ENCODE measurements around the gene DNAH2. TPM values are rescaled to one million over a fixed set of nuclear protein-coding genes. Genes with fewer than 3 reads are reported as not detected.

DNAH2 gene
- polyA plus RNA-seq, 1 donor, result 0.52 TPM

GRCh38 chr17:7822126-7822525 is 104.6 kb downstream of the DNAH2 start:
- DNase-seq, result no peak

GRCh38 chr17:7823581-7824001 is 106.0 kb downstream of the DNAH2 start:
- no peak for DNase-seq

- DNase-seq, result no peak
These were observed 106.7 kb downstream of the DNAH2 start for GRCh38 chr17:7824021-7824924.

DNA sequence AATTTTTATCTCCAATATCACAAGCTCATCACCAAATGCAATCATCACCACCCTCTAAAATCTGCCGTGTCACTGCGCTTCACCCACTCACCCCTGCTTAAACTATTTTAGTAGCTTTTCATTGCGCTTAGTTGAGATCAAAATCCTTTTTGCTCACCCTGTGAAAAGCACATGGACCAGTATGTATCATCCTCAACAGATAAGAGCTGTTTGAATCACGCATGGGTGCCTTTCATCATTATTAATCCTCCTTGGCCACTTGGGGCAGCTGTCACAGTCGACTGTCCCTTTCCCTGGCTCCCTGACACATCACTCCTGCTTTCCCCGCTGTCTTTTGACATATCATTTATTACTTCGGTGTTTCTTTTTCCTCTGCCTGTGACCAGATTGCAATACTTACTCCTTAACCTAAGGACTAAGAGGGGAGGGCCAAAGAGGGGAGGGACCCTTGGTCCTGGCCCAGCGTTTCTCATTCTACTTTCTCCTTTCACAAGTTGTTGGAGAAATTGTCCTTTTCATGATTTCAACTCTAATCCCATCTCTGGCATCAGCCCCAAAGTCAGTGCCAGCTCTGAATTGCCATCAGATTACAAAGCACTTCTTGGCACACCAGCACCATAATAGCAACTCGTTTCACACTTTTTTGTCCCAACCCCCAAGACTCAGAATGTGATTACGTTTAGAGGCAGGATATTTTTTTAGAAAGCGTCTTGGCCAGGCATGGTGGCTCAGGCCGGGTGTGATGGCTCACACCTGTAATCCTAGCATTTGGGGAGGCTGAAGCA is 107.9 kb downstream of the DNAH2 start:
- DNase-seq, result no peak

DNA sequence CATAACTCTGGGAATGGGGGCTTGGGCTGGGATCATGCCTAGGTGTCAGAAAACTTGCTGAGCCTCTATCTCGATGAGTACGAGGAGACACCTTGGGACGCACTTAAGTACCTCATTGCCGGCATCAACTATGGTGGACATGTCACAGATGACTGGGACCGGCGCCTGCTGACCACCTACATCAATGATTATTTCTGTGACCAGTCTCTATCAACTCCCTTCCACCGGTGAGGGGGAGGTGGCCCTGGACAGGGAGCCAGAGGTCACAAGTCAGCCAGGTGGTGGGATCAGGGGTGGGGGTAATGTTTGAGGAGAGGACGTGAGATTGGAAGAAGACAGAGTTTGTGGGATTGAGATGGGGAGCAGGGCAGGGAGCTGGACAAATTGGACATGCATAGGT is 113.1 kb downstream of the DNAH2 start:
- DNase-seq, result no peak

- no peak for DNase-seq
These were observed 113.7 kb downstream of the DNAH2 start for GRCh38 chr17:7831233-7831632.

GRCh38 chr17:7832431-7832830 is 114.9 kb downstream of the DNAH2 start:
- no peak for DNase-seq

GRCh38 chr17:7833011-7833794 is 115.7 kb downstream of the DNAH2 start:
- no peak for DNase-seq

GRCh38 chr17:7833795-7834541 is 116.4 kb downstream of the DNAH2 start, which contains the start of gene KDM6B:
Gene KDM6B, plus strand, starts transcription at chr17:7834217. Its CDS starts 11,338 bp downstream, at chr17:7845555.
- DNase-seq, result peak; percentile 91

DNA sequence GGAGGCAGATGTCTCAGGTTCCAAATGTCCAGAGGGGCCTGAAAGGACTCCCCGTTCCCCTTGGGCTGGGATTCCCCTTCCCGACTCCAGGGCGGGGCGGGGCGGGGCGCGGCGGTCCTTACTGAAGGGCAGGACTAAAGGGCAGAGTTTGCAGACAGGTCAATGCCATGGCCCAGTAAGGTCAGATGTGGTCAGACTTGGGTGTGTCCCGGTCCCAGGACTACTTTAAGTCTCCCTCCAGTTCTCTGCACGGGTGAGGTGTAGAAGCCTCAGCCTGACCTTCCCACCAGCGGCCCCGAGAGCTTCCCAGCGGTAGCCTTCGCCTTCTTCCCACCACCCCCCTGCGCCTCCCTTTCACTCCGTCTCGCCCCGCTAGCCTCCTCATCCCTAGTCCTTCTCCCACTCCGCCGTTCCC is 117.0 kb downstream of the DNAH2 start:
- peak; percentile 13 for DNase-seq

- peak; percentile 98 for DNase-seq
These were observed 117.6 kb downstream of the DNAH2 start for GRCh38 chr17:7834957-7835813.

GRCh38 chr17:7835814-7836595 is 118.5 kb downstream of the DNAH2 start:
- peak; percentile 67 for DNase-seq

DNA sequence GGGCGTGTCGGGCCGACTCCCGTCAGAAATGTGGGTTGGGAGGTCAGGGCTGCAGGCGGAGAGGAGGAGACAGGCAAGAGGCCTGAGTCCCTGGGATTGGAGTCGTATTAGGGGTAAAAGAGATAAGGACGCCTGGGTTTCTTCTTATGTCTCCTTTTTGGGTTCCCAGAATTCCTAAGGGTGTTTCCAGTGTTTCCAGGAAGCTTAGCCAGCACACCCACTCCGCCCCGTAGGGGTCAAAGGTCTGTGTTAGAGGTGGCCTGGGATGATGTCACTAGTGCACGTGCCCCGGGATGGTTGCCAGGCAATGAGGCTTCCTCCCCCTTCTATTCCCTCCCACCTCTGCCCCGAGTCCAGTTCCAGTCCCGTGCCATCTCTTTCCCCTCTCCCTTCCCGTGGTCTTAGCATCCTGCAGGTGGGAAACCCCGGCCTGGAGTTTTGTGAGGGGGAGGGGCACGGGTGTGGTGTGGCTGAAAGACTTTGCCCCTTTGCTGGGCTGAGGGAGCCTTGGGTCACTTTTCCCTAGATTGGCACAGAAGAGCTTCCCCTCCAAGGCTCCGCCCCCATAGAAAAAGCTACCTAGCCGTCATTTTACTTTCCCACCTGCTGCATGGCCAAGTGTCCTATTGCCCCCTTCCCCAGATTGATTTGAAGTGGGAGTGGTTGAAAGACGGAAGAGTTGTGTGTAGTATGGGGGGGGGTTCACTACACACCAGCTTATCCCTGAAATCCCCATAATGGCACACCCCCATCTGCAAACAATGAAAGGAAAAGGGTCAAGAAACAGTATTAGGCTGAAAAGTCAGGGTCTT is 119.3 kb downstream of the DNAH2 start:
- peak; percentile 96 for DNase-seq

- no peak for DNase-seq
These were observed 120.0 kb downstream of the DNAH2 start for GRCh38 chr17:7837408-7838088.

- DNase-seq, result peak; percentile 61
These were observed 120.8 kb downstream of the DNAH2 start for GRCh38 chr17:7838090-7839075.

DNA sequence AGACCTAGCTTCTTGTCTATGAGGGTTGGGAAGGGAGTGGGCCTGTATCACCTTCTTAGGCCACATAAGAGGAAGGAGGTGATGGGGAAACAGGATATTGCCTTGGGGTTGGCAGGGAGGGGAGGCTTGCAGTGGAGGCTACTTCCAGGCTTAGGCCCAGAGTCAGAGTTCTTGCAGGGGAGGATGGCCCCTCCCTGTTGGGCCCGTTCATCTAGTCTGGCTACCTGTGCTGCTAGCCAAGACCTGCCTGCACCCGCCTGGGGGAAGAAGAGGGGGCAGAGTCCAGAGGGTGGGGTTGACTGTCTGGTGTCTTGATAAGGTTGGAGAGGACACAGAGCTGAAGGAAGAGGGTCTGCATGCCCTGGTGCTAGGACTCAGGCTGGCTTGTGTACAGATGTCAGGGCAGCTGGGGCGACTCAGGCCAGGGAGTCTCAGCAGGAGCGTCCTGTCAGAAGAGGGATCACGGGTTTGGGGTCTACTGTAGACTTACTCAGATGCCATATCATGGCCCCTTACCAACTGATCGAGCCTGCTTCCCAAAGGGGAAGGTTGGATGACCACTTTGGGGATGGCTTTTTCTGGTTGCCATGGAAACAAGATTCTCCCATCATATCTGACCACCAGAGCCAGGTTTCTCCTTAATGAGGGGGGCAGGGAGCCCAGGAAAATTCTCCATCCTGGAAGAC is 121.8 kb downstream of the DNAH2 start:
- no peak for DNase-seq
